ENCODE data around the gene XAF1. TPM values are rescaled to one million over a fixed set of nuclear protein-coding genes. Genes with fewer than 3 reads are reported as not detected.

Gene XAF1
- total RNA-seq, 2 experiments from 2014 or later: 24.9 to 26.2 TPM

GRCh38 chr17:6716736-6717135 is 39.1 kb upstream of the XAF1 start:
- ChIA-PET POLR2A (no interaction called here), CTCF (interaction anchor here (0.6 kb wide), 1 partner anchor 1655 kb away, joined by 3 read pairs; no protein-coding TSS in a partner anchor)
- no peak for ATAC-seq (ENCODE audit: poor library complexity)

DNA sequence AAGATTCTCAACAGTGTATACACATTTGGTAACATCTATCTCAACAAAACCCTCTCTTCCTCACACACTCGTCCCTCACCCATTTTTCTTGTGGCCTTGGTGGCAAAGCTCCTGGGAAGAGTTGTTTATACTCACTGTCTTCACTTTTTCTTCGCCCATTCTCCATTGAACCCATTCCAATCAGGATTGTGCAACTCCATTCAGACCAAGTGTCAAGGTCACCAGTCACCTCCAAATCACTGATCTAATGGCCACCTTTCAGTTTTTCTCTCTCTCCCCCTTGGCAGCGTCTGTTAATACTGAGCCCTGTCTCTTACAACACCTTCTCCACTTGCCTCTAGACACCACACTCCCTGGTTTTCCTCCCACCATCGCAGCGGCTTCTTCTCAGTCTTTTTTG is 34.1 kb upstream of the XAF1 start:
- H3K27ac ChIP-seq (ENCODE audit: low read depth in 1 of 2, low read length in 2 of 2): no peak overlapping the region
- no peaks in the 10 kb centered on the region for H3K4me1 ChIP-seq (ENCODE audit: insufficient read depth, low read length)
- no peak overlapping the region for H3K4me3 ChIP-seq (ENCODE audit: low read length)
- H3K36me3 ChIP-seq (ENCODE audit: insufficient read depth, low read length): no peaks in the 10 kb centered on the region
- no peak for DNase-seq
- ATAC-seq (ENCODE audit: poor library complexity): no peak
- Mint-ChIP-seq H3K9me3 (no peaks in the 10 kb centered on the region), H3K27me3 (peaks cover 79% of the 10 kb centered on the region), H3K4me3 (no peak overlapping the region), H3K36me3 (ENCODE audit: low read depth) (no peaks in the 10 kb centered on the region), H3K27ac (no peak overlapping the region), H3K4me1 (ENCODE audit: low read depth) (no peaks in the 10 kb centered on the region)
- CTCF ChIA-PET: no interaction called here
- no peaks in the 10 kb centered on the region for H3K9me3 ChIP-seq (ENCODE audit: control insufficient read depth in 1 of 2, insufficient read depth in 1 of 2, low read length in 2 of 2)
- H3K27me3 ChIP-seq (ENCODE audit: control insufficient read depth in 1 of 2, insufficient read depth in 2 of 2, low read length in 2 of 2): peaks cover 10 to 12% of the 10 kb centered on the region in 2 experiments
- TF ChIP-seq, protein P1, sequence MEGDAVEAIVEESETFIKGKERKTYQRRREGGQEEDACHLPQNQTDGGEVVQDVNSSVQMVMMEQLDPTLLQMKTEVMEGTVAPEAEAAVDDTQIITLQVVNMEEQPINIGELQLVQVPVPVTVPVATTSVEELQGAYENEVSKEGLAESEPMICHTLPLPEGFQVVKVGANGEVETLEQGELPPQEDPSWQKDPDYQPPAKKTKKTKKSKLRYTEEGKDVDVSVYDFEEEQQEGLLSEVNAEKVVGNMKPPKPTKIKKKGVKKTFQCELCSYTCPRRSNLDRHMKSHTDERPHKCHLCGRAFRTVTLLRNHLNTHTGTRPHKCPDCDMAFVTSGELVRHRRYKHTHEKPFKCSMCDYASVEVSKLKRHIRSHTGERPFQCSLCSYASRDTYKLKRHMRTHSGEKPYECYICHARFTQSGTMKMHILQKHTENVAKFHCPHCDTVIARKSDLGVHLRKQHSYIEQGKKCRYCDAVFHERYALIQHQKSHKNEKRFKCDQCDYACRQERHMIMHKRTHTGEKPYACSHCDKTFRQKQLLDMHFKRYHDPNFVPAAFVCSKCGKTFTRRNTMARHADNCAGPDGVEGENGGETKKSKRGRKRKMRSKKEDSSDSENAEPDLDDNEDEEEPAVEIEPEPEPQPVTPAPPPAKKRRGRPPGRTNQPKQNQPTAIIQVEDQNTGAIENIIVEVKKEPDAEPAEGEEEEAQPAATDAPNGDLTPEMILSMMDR (IDR thresholded peaks at IDR 0.05): no peak
- intact Hi-C loops (cut with DNase I, micrococcal nuclease): loop anchor here in 1 of 2 experiments (10.0 kb wide), 1 partner anchor 237 kb away; no protein-coding TSS in a partner anchor
- POLR2A ChIA-PET: no interaction called here

More at GRCh38 chr17:6716736-6717135, 39.1 kb upstream of the XAF1 start:
- TF ChIP-seq, protein P1 (IDR thresholded peaks at IDR 0.05): no peak
- peaks cover 28% of the 10 kb centered on the region in 2 experiments for H3K27me3 ChIP-seq (ENCODE audit: control insufficient read depth in 1 of 2, insufficient read depth in 2 of 2, low read length in 2 of 2)
- H3K36me3 ChIP-seq (ENCODE audit: insufficient read depth, low read length): no peaks in the 10 kb centered on the region
- no peak overlapping the region for H3K4me3 ChIP-seq (ENCODE audit: low read length)
- H3K9me3 ChIP-seq (ENCODE audit: control insufficient read depth in 1 of 2, insufficient read depth in 1 of 2, low read length in 2 of 2): peaks cover 0 to 17% of the 10 kb centered on the region in 2 experiments
- Mint-ChIP-seq H3K4me3 (no peak overlapping the region), H3K36me3 (ENCODE audit: low read depth) (no peaks in the 10 kb centered on the region), H3K27me3 (peaks cover 86% of the 10 kb centered on the region), H3K4me1 (ENCODE audit: low read depth) (peaks cover 14% of the 10 kb centered on the region), H3K9me3 (no peaks in the 10 kb centered on the region), H3K27ac (no peak overlapping the region)
- peaks cover 11% of the 10 kb centered on the region for H3K4me1 ChIP-seq (ENCODE audit: insufficient read depth, low read length)
- intact Hi-C loops (cut with DNase I, micrococcal nuclease): no loop called here
- no peak overlapping the region for H3K27ac ChIP-seq (ENCODE audit: low read depth in 1 of 2, low read length in 2 of 2)
- DNase-seq: no peak

DNA sequence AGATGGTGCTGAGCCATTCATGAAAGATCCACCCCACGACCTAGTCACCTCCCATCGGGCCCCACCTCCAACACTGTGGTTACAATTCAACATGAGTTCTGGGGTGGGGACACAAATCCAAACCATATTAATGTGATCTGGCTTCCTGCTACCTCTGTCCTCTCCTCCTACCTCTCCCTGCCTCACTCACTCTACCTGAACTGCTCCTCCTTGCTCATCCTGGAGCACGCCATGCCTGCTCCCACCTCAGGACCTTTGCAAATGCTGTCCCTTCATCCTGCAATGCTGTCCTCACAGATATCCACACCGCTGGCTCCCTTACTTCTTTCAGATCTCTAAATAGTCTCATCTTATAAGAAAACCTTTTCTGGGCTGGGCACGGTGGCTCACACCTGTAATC is 31.8 kb upstream of the XAF1 start:
- POLR2A ChIA-PET: no interaction called here

More for the DNA sequence above, 31.8 kb upstream of the XAF1 start:
- ATAC-seq (ENCODE audit: poor library complexity) (no peak), DNase-seq (no peak)
- no peaks in the 10 kb centered on the region for H3K36me3 ChIP-seq (ENCODE audit: insufficient read depth, low read length)
- TF ChIP-seq, protein P1 (IDR thresholded peaks at IDR 0.05): no peak
- no peaks in the 10 kb centered on the region for H3K4me1 ChIP-seq (ENCODE audit: insufficient read depth, low read length)
- no peak overlapping the region for H3K4me3 ChIP-seq (ENCODE audit: low read length)
- Mint-ChIP-seq H3K27ac (no peak overlapping the region), H3K27me3 (peaks cover 68% of the 10 kb centered on the region), H3K9me3 (no peaks in the 10 kb centered on the region), H3K4me3 (no peak overlapping the region), H3K4me1 (ENCODE audit: low read depth) (no peaks in the 10 kb centered on the region), H3K36me3 (ENCODE audit: low read depth) (no peaks in the 10 kb centered on the region)
- no peaks in the 10 kb centered on the region for H3K9me3 ChIP-seq (ENCODE audit: control insufficient read depth in 1 of 2, insufficient read depth in 1 of 2, low read length in 2 of 2)
- peaks cover 12% of the 10 kb centered on the region in 2 experiments for H3K27me3 ChIP-seq (ENCODE audit: control insufficient read depth in 1 of 2, insufficient read depth in 2 of 2, low read length in 2 of 2)
- no peak overlapping the region for H3K27ac ChIP-seq (ENCODE audit: low read depth in 1 of 2, low read length in 2 of 2)
- CTCF ChIA-PET: no interaction called here
- intact Hi-C loops (cut with DNase I, micrococcal nuclease): loop anchor here in 1 of 2 experiments (10.0 kb wide), 1 partner anchor 239 kb away; no protein-coding TSS in a partner anchor
